Inferior parietal cortex (tissue), 1 donor: ENCODE results near the gene KIF12.
"Not testable (repeated sequence)": the region's sequence is repeated elsewhere in the genome, so short reads cannot be mapped to it uniquely, and the experiment has no call there.

Source experiments
- DNase-seq: peaks from one replicate; pipeline ENCODE4 v3.0.0-alpha.2; 2016; ENCODE audit errors: extremely low spot score

Gene KIF12

DNA sequence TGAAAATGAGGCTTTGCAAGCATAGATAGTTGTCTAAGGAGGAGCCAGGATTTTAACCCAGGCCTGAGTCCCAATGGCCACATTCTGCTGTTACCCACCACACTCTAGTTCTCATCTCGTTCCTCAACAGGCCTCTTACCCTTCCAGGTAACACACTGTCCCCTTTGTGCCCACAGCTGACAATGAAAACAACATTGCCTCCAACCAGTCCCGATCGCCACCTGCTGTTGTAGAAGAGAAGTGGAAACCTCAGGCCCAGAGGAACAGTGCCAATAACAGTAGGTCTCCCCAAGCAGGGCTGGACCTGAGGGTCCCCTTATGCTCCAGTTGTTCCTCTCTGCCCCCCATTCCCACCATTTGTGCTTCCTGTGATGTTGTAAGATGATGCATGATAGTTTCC is 51.4 kb downstream of the KIF12 start:
- no peak for DNase-seq

DNA sequence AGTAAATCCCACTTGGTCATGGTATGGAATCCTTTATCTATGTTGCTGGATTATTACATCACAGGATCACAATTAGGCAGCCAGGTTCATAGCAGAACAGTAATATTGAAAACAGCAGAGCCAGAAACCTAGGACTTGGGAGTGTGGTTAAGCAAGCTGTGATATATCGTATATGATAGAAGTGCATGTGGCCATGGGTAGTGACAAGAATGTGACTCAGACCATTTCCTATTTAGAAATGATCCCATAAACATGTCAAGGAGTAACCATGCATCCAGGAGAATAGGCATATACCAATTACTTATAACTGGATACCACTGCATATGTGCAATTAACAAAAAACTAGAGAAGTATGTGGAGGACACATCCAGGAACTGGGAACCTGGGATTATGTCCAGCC is 52.2 kb downstream of the KIF12 start:
- no peak for DNase-seq

DNA sequence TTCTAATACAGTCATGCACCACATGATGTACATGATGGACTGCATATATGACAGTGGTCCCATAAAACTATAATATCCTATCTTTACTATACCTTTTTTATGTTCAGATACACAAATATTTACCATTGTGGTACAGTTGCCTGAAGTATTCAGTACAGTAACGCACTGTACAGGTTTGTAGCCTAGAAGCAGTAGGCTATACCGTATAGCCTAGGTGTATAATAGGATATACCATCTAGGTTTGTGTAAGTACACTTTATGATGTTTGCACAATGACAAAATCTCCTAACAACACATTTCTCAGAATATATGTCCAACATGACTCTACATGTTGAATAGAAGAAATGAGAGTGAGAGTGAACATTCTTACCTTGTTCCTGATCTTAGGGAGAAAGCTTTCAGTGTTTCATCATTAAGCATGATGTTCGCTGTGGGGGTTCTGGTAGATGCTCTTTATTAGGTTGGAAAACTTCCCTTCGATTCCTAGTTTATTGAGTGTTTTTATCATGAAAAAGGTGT is 52.8 kb downstream of the KIF12 start:
- DNase-seq, result no peak

DNA sequence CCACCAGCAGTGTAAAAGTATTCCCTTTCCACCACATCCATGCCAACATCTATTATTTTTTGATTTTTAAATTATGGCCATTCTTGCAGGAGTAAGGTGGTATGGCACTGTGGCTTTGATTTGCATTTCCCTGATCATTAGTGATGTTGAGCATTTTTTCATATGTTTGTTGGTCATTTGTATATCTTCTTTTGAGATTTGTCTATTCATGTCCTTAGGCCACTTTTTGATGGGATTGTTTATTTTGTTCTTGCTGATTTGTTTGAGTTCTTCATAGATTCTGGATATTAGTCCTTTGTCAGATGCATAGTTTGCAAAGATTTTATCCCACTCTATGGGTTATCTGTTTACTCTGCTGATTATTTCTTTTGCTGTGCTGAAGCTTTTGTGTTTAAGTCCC is 55.4 kb downstream of the KIF12 start:
- not testable (repeated sequence) for DNase-seq
